Activated T-cell treated with anti-CD3 and anti-CD28 coated beads, Interleukin-2, amount 50 U/mL, for 72 hours (primary cell): ENCODE measurements around the gene MRPL17. TPM values are rescaled to one million over a fixed set of nuclear protein-coding genes. Genes with fewer than 3 reads are reported as not detected.
"Not testable (repeated sequence)": the region's sequence is repeated elsewhere in the genome, so short reads cannot be mapped to it uniquely, and the experiment has no call there.

Source experiments
- ATAC-seq, 2 donors: fragments of 150-1000 bp; cut with Tn5 transposase; replicated peaks in 1 of 2; 2 replicates each; pipeline ENCODE4 v1.10.0; 2021; ENCODE audit warnings: moderate library complexity in 2 of 2, mild to moderate bottlenecking in 1 of 2
- DNase-seq, 2 donors: peaks; one replicate each; pipeline ENCODE4 v3.0.0; 2021 to 2022; ENCODE audit warnings: mixed read lengths in 1 of 2
- H3K27ac Mint-ChIP-seq: one replicate; pipeline ENCODE4 v1.8.0; 2022; ENCODE audit warnings: mild to moderate bottlenecking, moderate library complexity, mixed read lengths
- H3K27me3 Mint-ChIP-seq: one replicate; pipeline ENCODE4 v1.8.0; 2022; ENCODE audit warnings: low read depth, mixed read lengths
- H3K36me3 Mint-ChIP-seq, 2 donors: one replicate each; pipeline ENCODE4 v1.8.0; 2022; ENCODE audit warnings: mixed read lengths in 2 of 2, mild to moderate bottlenecking in 1 of 2; ENCODE audit not compliant: insufficient read depth in 2 of 2
- H3K4me1 Mint-ChIP-seq: one replicate; pipeline ENCODE4 v1.8.0; 2022; ENCODE audit warnings: low read depth, mixed read lengths
- H3K4me3 Mint-ChIP-seq, 2 donors: one replicate each; pipeline ENCODE4 v1.8.0; 2022; ENCODE audit warnings: mild to moderate bottlenecking in 2 of 2, mixed read lengths in 2 of 2, moderate library complexity in 2 of 2
- H3K9me3 Mint-ChIP-seq, 2 donors: one replicate each; pipeline ENCODE4 v1.8.0; 2022; ENCODE audit warnings: mixed read lengths in 2 of 2
- total RNA-seq, 2 donors: library from RNA; stranded (reverse); gene quantifications; one replicate each; pipeline ENCODE4 v1.2.3, GENCODE V29; 2022

The MRPL17 gene
- total RNA-seq, 2 donors from 2014 or later, result 38.2 to 39.8 TPM

GRCh38 chr11:6695377-6695776 is 12.2 kb upstream of the MRPL17 start:
- ATAC-seq (peak; percentile 50 to 55), DNase-seq (no peak)
- Mint-ChIP-seq H3K27me3 (no peaks in the 10 kb centered on the region), H3K9me3 (no peaks in the 10 kb centered on the region), H3K36me3 (peaks cover 0 to 2% of the 10 kb centered on the region in 2 donors), H3K27ac (peak overlapping the region; percentile 33), H3K4me1 (peaks cover 33% of the 10 kb centered on the region), H3K4me3 (peak overlapping the region in 1 of 2 donors; percentile 40)

GRCh38 chr11:6694229-6694535 is 11.0 kb upstream of the MRPL17 start:
- Mint-ChIP-seq H3K27me3 (no peaks in the 10 kb centered on the region), H3K36me3 (peaks cover 0 to 4% of the 10 kb centered on the region in 2 donors), H3K4me1 (peaks cover 33% of the 10 kb centered on the region), H3K4me3 (peak overlapping the region in 1 of 2 donors; percentile 68), H3K9me3 (peaks cover 0 to 2% of the 10 kb centered on the region in 2 donors), H3K27ac (peak overlapping the region; percentile 96)
- ATAC-seq (no peak), DNase-seq (no peak)

- peaks cover 33% of the 10 kb centered on the region for H3K4me1 Mint-ChIP-seq
- H3K9me3 Mint-ChIP-seq, result peaks cover 0 to 2% of the 10 kb centered on the region in 2 donors
- peaks cover 0 to 4% of the 10 kb centered on the region in 2 donors for H3K36me3 Mint-ChIP-seq
- H3K27me3 Mint-ChIP-seq, result no peaks in the 10 kb centered on the region
- peak; percentile 69 to 81 for ATAC-seq
- peak; percentile 57 to 61 for DNase-seq
- peak overlapping the region in 1 of 2 donors; percentile 68 for H3K4me3 Mint-ChIP-seq
- H3K27ac Mint-ChIP-seq, result peak overlapping the region; percentile 96
Observed at GRCh38 chr11:6693342-6694228, 10.4 kb upstream of the MRPL17 start.

- no peak for ATAC-seq
- Mint-ChIP-seq H3K9me3 (peaks cover 0 to 2% of the 10 kb centered on the region in 2 donors), H3K4me3 (no peak overlapping the region), H3K4me1 (peaks cover 44% of the 10 kb centered on the region), H3K36me3 (peaks cover 0 to 4% of the 10 kb centered on the region in 2 donors), H3K27ac (no peak overlapping the region), H3K27me3 (no peaks in the 10 kb centered on the region)
- no peak for DNase-seq
Observed at GRCh38 chr11:6692128-6692527, 9.0 kb upstream of the MRPL17 start.

GRCh38 chr11:6690431-6691132 is 7.4 kb upstream of the MRPL17 start:
- not testable (repeated sequence) for ATAC-seq, H3K4me3 Mint-ChIP-seq, DNase-seq, H3K27me3 Mint-ChIP-seq, H3K36me3 Mint-ChIP-seq, H3K27ac Mint-ChIP-seq, H3K9me3 Mint-ChIP-seq
- H3K4me1 Mint-ChIP-seq, result peaks cover 35% of the 10 kb centered on the region

GRCh38 chr11:6687876-6688275 is 4.7 kb upstream of the MRPL17 start:
- H3K27me3 Mint-ChIP-seq, result no peaks in the 10 kb centered on the region
- H3K9me3 Mint-ChIP-seq, result peaks cover 0 to 2% of the 10 kb centered on the region in 2 donors
- DNase-seq, result no peak
- no peak for ATAC-seq
- no peak overlapping the region for H3K27ac Mint-ChIP-seq
- peaks cover 29% of the 10 kb centered on the region for H3K4me1 Mint-ChIP-seq
- H3K36me3 Mint-ChIP-seq, result peaks cover 3 to 6% of the 10 kb centered on the region in 2 donors
- H3K4me3 Mint-ChIP-seq, result no peak overlapping the region

GRCh38 chr11:6686006-6686405 is 2.9 kb upstream of the MRPL17 start:
- Mint-ChIP-seq H3K4me1 (peaks cover 40% of the 10 kb centered on the region), H3K27ac (peak overlapping the region; percentile 76), H3K27me3 (no peaks in the 10 kb centered on the region), H3K4me3 (no peak overlapping the region), H3K36me3 (peaks cover 5 to 10% of the 10 kb centered on the region in 2 donors), H3K9me3 (peaks cover 0 to 2% of the 10 kb centered on the region in 2 donors)
- ATAC-seq, result no peak
- DNase-seq, result no peak

GRCh38 chr11:6684068-6684467 is 928 bp upstream of the MRPL17 start:
- not testable (repeated sequence) for H3K9me3 Mint-ChIP-seq, DNase-seq, ATAC-seq, H3K36me3 Mint-ChIP-seq, H3K27me3 Mint-ChIP-seq
- peaks cover 42% of the 10 kb centered on the region for H3K4me1 Mint-ChIP-seq
- H3K4me3 Mint-ChIP-seq, result peak overlapping the region; percentile 94 to 97
- peak overlapping the region; percentile 99 for H3K27ac Mint-ChIP-seq

- no peak for DNase-seq
- no peaks in the 10 kb centered on the region for H3K9me3 Mint-ChIP-seq
- H3K4me1 Mint-ChIP-seq, result peaks cover 34% of the 10 kb centered on the region
- H3K36me3 Mint-ChIP-seq, result peaks cover 5 to 10% of the 10 kb centered on the region in 2 donors
- H3K4me3 Mint-ChIP-seq, result peak overlapping the region; percentile 94 to 97
- ATAC-seq, result no peak
- H3K27ac Mint-ChIP-seq, result peak overlapping the region; percentile 99
- H3K27me3 Mint-ChIP-seq, result no peaks in the 10 kb centered on the region
Observed at GRCh38 chr11:6682591-6682935, 577 bp downstream of the MRPL17 start.

GRCh38 chr11:6681949-6682348 is 1.2 kb downstream of the MRPL17 start:
- peak overlapping the region; percentile 94 to 97 for H3K4me3 Mint-ChIP-seq
- H3K9me3 Mint-ChIP-seq, result no peaks in the 10 kb centered on the region
- peaks cover 36% of the 10 kb centered on the region for H3K4me1 Mint-ChIP-seq
- DNase-seq, result no peak
- ATAC-seq, result no peak
- H3K36me3 Mint-ChIP-seq, result peaks cover 5 to 10% of the 10 kb centered on the region in 2 donors
- no peaks in the 10 kb centered on the region for H3K27me3 Mint-ChIP-seq
- H3K27ac Mint-ChIP-seq, result peak overlapping the region; percentile 99

- peaks cover 5 to 10% of the 10 kb centered on the region in 2 donors for H3K36me3 Mint-ChIP-seq
- no peaks in the 10 kb centered on the region for H3K27me3 Mint-ChIP-seq
- H3K4me1 Mint-ChIP-seq, result peaks cover 36% of the 10 kb centered on the region
- ATAC-seq, result no peak
- H3K4me3 Mint-ChIP-seq, result peak overlapping the region; percentile 94 to 97
- peak overlapping the region; percentile 66 for H3K27ac Mint-ChIP-seq
- no peak for DNase-seq
- no peaks in the 10 kb centered on the region for H3K9me3 Mint-ChIP-seq
Observed at GRCh38 chr11:6681505-6681904, 1.6 kb downstream of the MRPL17 start.

- Mint-ChIP-seq H3K4me1 (peaks cover 47% of the 10 kb centered on the region), H3K4me3 (no peak overlapping the region), H3K27ac (no peak overlapping the region), H3K36me3 (peaks cover 1 to 10% of the 10 kb centered on the region in 2 donors), H3K27me3 (no peaks in the 10 kb centered on the region), H3K9me3 (peaks cover 2% of the 10 kb centered on the region in 2 donors)
- ATAC-seq, result no peak
- no peak for DNase-seq
Observed at GRCh38 chr11:6677018-6677417, 6.1 kb downstream of the MRPL17 start.

GRCh38 chr11:6674862-6675261 is 8.3 kb downstream of the MRPL17 start:
- Mint-ChIP-seq H3K36me3 (peaks cover 0 to 2% of the 10 kb centered on the region in 2 donors), H3K27ac (no peak overlapping the region), H3K4me1 (peaks cover 57% of the 10 kb centered on the region), H3K4me3 (no peak overlapping the region), H3K9me3 (peaks cover 2% of the 10 kb centered on the region in 2 donors), H3K27me3 (no peaks in the 10 kb centered on the region)
- ATAC-seq (no peak), DNase-seq (no peak)
